ENCODE results near the gene GRK1. TPM values are rescaled to one million over a fixed set of nuclear protein-coding genes. Genes with fewer than 3 reads are reported as not detected.
"Not testable (repeated sequence)": the region's sequence is repeated elsewhere in the genome, so short reads cannot be mapped to it uniquely, and the experiment has no call there.

The GRK1 gene
- total RNA-seq (0.05 TPM), polyA plus RNA-seq (0.03 TPM)

DNA sequence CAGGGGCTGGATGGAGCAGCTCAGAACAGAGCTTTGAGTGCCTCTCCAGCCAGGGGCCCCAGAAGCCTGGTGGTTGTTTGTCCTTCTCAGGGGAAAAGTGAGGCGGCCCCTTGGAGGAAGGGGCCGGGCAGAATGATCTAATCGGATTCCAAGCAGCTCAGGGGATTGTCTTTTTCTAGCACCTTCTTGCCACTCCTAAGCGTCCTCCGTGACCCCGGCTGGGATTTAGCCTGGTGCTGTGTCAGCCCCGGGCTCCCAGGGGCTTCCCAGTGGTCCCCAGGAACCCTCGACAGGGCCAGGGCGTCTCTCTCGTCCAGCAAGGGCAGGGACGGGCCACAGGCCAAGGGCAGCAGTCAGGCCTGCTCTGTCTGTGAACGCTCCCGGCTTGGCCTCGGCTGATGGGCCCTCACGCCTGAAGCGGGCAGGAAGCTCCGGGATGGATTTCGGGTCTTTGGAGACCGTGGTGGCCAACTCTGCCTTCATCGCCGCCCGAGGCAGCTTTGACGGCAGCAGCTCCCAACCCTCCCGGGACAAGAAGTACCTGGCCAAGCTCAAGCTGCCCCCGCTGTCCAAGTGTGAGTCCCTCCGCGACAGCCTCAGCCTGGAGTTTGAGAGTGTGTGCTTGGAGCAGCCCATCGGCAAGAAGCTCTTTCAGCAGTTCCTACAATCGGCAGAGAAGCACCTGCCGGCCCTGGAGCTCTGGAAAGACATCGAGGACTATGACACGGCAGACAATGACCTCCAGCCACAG is at the start of gene GRK1:
Gene GRK1 (plus strand): TSS at position 269 of the 751 bp plus-strand sequence. CDS start 168 bp downstream, at position 437.
- H3K36me3 ChIP-seq (ENCODE audit: insufficient read depth): no peaks in the 10 kb centered on the region
- H3K4me1 ChIP-seq (ENCODE audit: insufficient read depth): no peaks in the 10 kb centered on the region
- WGBS: 76% methylated on average over 32 of the region's 32 CpGs
- no peak within 1 kb of the TSS for H3K4me3 ChIP-seq (ENCODE audit: low read depth, low read length)
- DNase-seq (ENCODE audit: extremely low spot score): no peak
- H3K27ac ChIP-seq (ENCODE audit: low read depth): no peak within 1 kb of the TSS

DNA sequence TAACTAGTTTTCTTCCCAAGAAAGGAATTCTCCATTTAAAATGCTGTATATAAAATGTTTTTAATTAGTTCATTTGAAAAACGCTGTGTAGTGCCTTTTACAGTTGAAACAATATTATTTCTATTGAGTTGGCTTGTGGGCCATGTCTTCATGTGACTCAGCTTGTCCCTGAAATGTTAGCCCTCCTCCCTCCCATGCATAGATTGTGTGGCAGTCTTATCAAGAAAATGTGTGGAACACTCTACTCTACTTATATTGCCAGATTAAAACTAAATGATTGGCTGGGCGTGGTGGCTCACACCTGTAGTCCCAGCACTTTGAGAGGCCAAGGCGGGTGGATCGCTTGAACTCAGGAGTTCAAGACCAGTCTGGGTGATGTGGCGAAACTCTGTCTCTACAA is 49.1 kb upstream of the GRK1 start:
- H3K4me3 ChIP-seq (ENCODE audit: low read depth, low read length): no peak overlapping the region
- H3K27ac ChIP-seq (ENCODE audit: low read depth): no peak overlapping the region
- WGBS: 96% methylated on average over 5 of the region's 5 CpGs
- H3K36me3 ChIP-seq (ENCODE audit: insufficient read depth): no peaks in the 10 kb centered on the region
- no peaks in the 10 kb centered on the region for H3K4me1 ChIP-seq (ENCODE audit: insufficient read depth)
- no peak for DNase-seq (ENCODE audit: extremely low spot score)

DNA sequence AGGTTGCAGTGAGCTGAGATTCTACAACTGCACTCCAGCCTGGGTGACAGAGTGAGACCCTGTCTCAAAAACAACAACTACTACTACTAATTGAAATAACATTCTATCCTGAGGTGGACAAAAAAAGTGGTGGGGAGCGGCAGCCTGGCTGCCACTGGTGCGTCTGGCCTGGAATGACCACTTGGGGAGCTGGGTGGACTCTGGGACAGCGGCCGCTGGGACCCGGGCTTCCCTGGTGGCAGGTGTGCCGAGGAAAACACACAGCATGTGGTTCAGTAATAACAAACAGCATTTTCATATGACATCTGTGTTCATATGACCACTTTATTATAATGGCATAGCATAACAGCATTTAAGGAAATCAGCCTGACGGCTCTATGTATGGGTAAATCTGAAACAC is 48.6 kb upstream of the GRK1 start:
- no peak overlapping the region for H3K27ac ChIP-seq (ENCODE audit: low read depth)
- no peaks in the 10 kb centered on the region for H3K36me3 ChIP-seq (ENCODE audit: insufficient read depth)
- no peak overlapping the region for H3K4me3 ChIP-seq (ENCODE audit: low read depth, low read length)
- H3K4me1 ChIP-seq (ENCODE audit: insufficient read depth): no peaks in the 10 kb centered on the region
- no peak for DNase-seq (ENCODE audit: extremely low spot score)
- 95% methylated on average over 7 of the region's 7 CpGs for WGBS

DNA sequence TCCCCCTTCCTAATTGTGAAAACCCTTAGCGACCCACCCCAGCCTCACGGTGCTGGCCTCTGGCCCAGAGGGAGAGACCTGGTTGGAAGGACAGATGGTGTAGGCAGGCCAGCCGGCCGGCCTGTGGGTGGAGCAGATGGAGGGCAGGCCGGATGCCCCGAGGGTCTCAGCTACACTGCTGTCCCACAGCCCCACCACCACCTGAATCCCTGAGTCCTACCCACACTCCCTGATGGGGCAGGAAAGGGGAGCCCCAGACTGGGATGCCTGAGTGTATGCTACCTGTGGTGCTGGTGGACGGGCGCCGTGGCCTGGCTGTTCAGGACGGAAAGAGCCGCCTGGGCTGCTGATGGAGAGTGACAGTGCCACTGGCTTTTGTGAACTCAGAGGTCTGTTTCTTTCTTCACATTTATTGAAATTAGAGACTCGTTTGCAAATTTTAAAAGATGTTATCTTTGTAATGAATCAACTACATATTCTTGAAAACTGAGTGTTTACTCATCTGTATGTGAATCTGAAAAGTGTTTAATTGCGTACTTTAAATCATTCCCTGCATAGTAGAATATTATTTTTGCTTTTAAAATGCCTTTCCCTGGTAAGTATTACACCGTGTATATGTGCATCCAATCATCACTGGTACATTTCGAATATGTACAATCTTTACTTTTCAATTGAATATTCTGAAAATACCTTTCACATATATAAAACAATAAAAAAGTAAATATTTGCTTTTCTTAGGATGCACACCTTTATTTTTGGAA is 46.8 kb upstream of the GRK1 start:
- DNase-seq (ENCODE audit: extremely low spot score): no peak
- H3K4me3 ChIP-seq (ENCODE audit: low read depth, low read length): no peak overlapping the region
- H3K4me1 ChIP-seq (ENCODE audit: insufficient read depth): no peaks in the 10 kb centered on the region
- H3K27ac ChIP-seq (ENCODE audit: low read depth): no peak overlapping the region
- WGBS: 79% methylated on average over 15 of the region's 15 CpGs
- H3K36me3 ChIP-seq (ENCODE audit: insufficient read depth): no peaks in the 10 kb centered on the region

DNA sequence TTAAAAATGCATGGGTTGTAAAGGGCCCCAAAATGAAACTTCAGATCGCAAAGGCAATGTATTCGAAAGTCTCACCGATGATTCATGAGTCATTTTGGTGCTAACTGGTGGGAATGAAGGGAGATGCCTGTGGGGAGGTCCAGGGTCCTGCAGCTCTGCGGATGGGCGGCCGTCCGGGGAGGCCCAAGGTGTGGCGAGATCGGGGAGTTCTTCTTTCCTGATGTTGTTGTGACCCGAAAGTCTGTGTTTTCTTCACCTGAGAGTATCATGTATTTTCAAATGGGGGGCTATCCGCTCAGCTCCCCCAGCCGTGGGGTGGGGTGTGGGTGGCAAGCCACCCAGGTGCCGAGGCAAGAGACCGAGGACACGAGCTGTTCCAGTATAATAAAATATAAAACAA is 46.0 kb upstream of the GRK1 start:
- WGBS: 97% methylated on average over 15 of the region's 15 CpGs

DNA sequence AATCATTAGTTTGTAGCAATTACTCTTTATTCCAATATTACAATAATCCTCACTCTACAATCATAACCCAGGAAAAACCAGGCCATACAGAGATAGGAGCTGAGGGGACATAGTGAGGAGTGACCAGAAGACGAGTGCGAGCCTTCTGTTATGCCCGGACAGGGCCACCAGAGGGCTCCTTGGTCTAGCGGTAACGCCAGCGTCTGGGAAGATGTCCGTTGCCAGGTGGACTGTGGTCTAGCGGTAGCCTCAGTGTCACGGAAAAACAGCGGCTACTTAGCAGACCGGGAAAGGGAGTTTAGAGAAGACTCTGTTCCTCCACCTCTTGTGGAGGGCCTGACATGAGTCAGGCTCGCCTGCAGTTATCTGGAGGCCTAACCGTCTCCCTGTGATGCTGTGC is 45.5 kb upstream of the GRK1 start:
- not testable (repeated sequence) for H3K27ac ChIP-seq (ENCODE audit: low read depth); H3K4me3 ChIP-seq (ENCODE audit: low read depth, low read length); H3K36me3 ChIP-seq (ENCODE audit: insufficient read depth); DNase-seq (ENCODE audit: extremely low spot score); H3K4me1 ChIP-seq (ENCODE audit: insufficient read depth)
- WGBS: 82% methylated on average over 13 of the region's 13 CpGs

More for the DNA sequence above, 46.0 kb upstream of the GRK1 start:
- Histone ChIP-seq H3K27ac (ENCODE audit: low read depth) (no peak overlapping the region), H3K36me3 (ENCODE audit: insufficient read depth) (no peaks in the 10 kb centered on the region), H3K4me1 (ENCODE audit: insufficient read depth) (no peaks in the 10 kb centered on the region), H3K4me3 (ENCODE audit: low read depth, low read length) (no peak overlapping the region)
- DNase-seq (ENCODE audit: extremely low spot score): no peak

DNA sequence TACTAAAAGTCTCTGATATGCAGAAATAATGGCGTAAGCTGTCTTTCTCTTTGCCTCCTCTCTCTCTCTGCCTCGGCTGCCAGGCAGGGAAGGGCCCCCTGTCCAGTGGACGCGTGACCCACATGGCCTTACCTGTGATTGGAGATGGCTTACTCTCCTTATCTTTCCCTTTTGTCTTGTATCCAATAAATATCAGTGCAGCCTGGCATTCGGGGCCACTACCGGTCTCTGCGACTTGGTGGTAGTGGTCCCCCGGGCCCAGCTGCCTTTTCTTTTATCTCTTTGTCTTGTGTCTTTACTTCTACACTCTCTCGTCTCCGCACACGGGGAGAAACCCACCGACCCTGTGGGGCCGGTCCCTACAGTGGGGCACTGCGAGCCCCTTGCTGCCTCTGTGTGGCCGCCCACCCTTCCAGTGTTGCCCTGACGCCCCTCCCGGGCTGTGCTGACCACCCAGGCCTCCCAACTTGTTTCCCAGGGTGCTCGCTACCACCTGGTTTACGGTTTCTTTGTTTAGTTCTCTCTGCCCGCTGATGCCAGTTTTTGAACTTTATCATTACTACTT is 45.0 kb upstream of the GRK1 start:
- not testable (repeated sequence) for H3K27ac ChIP-seq (ENCODE audit: low read depth); H3K36me3 ChIP-seq (ENCODE audit: insufficient read depth); DNase-seq (ENCODE audit: extremely low spot score); H3K4me3 ChIP-seq (ENCODE audit: low read depth, low read length); H3K4me1 ChIP-seq (ENCODE audit: insufficient read depth)
- 94% methylated on average over 20 of the region's 20 CpGs for WGBS

DNA sequence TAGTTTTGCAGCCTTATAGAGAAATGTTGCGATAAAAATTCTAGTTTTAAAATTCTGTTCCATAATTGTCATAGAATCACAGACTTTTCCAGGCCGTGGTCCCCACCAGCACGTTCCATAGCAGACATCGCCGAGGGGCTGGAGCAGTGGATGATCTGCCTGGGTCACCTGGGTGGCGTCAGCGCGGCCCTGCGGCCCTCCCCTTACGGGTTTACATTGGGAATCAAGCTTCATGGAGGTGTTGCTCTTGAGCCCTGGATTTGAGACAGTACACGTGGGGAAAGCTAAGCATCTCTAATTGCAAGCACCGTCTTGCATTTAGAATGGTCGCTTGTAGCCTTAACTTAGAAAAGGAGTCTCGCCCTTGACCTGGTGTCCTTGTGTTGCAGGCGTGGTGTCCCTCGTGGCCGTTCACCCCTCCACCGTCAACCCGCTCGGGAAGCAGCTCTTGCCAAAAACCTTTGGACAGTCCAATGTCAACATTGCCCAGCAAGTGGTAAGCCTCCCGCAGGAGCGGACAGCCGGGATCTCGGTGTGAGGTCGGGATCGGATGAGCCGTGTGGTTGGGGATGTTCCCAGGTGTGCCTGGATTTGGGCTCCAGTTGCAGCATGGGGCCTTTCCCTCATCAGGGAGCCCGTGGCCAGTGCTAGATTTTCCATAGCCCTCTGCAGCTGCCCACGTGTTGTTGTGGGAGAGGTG is 44.1 kb upstream of the GRK1 start:
- no peaks in the 10 kb centered on the region for H3K4me1 ChIP-seq (ENCODE audit: insufficient read depth)
- H3K4me3 ChIP-seq (ENCODE audit: low read depth, low read length): no peak overlapping the region
- H3K36me3 ChIP-seq (ENCODE audit: insufficient read depth): no peaks in the 10 kb centered on the region
- H3K27ac ChIP-seq (ENCODE audit: low read depth): no peak overlapping the region
- 93% methylated on average over 29 of the region's 29 CpGs for WGBS
- DNase-seq (ENCODE audit: extremely low spot score): no peak

DNA sequence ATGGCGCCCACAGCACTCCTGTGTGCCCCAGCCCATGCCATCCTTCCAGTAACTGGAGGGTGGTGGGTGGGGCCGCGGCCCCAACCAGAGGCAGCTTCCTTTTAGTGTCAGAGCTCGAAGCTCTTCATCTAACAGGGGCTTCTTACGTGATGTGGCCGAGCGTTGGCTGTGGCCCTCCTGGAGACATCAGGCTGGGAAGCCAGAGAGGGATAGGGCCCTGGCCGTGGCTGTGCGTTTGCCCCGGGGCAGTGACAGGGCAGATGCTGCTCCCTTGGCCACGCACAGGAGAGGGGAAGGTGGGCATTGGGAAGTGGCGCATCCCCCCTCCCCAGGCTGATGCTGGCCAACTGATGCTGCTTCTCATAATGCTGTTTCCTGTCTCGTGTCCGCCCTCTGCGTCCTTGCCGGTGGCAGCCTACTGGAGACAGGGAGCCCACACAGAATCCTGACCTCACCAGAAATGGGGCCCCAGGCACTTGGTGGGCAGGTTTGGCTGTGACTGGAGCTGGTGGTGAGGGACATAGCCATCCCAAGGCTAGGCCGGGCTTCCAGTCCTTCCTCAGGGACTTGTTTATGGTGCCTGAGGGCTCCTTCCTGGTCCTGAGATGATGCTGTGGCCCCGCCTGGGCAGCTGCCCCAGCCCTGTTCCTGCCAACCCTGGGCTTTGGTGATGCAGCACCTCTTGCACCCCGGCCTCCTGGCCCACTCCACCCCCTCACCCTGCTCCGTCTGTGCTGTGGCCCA is 43.4 kb upstream of the GRK1 start:
- Histone ChIP-seq H3K36me3 (ENCODE audit: insufficient read depth) (no peaks in the 10 kb centered on the region), H3K4me1 (ENCODE audit: insufficient read depth) (no peaks in the 10 kb centered on the region), H3K27ac (ENCODE audit: low read depth) (no peak overlapping the region), H3K4me3 (ENCODE audit: low read depth, low read length) (no peak overlapping the region)
- no peak for DNase-seq (ENCODE audit: extremely low spot score)
- 95% methylated on average over 20 of the region's 20 CpGs for WGBS

DNA sequence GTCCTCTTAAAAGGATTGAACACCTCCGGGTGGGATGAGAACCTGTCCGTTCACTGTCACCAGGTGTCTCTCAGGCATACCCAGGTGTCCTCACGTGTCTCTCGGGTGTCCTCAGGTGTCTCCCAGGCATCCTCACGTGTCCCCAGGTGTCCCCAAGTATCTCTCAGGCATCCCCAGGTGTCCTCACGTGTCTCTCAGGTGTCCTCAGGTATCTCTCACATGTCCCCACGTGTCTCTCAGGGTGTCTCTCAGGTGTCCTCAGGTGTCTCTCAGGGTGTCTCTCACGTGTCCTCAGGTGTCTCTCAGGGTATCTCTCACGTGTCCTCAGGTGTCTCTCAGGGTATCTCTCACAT is 42.8 kb upstream of the GRK1 start:
- no peak for DNase-seq (ENCODE audit: extremely low spot score)
- H3K4me1 ChIP-seq (ENCODE audit: insufficient read depth): no peaks in the 10 kb centered on the region
- 97% methylated on average over 9 of the region's 9 CpGs for WGBS
- no peaks in the 10 kb centered on the region for H3K36me3 ChIP-seq (ENCODE audit: insufficient read depth)
- H3K27ac ChIP-seq (ENCODE audit: low read depth): no peak overlapping the region
- no peak overlapping the region for H3K4me3 ChIP-seq (ENCODE audit: low read depth, low read length)

DNA sequence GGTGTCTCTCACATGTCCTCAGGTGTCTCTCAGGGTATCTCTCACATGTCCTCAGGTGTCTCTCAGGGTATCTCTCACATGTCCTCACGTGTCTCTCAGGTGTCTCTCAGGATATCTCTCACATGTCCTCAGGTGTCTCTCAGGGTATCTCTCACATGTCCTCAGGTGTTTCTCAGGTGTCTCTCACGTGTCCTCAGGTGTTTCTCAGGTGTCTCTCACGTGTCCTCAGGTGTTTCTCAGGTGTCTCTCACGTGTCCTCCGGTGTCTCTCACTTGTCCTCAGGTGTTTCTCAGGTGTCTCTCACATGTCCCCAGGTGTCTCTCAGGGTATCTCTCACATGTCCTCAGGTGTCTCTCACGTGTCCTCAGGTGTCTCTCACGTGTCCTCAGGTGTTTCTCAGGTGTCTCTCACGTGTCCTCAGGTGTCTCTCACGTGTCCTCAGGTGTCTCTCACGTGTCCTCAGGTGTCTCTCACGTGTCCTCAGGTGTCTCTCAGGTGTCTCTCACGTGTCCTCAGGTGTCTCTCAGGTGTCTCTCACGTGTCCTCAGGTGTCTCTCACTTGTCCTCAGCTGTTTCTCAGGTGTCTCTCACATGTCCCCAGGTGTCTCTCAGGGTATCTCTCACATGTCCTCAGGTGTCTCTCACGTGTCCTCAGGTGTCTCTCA is 42.2 kb upstream of the GRK1 start:
- H3K27ac ChIP-seq (ENCODE audit: low read depth); H3K36me3 ChIP-seq (ENCODE audit: insufficient read depth); H3K4me1 ChIP-seq (ENCODE audit: insufficient read depth); H3K4me3 ChIP-seq (ENCODE audit: low read depth, low read length); DNase-seq (ENCODE audit: extremely low spot score): not testable (repeated sequence)
- 94% methylated on average over 14 of the region's 14 CpGs for WGBS

DNA sequence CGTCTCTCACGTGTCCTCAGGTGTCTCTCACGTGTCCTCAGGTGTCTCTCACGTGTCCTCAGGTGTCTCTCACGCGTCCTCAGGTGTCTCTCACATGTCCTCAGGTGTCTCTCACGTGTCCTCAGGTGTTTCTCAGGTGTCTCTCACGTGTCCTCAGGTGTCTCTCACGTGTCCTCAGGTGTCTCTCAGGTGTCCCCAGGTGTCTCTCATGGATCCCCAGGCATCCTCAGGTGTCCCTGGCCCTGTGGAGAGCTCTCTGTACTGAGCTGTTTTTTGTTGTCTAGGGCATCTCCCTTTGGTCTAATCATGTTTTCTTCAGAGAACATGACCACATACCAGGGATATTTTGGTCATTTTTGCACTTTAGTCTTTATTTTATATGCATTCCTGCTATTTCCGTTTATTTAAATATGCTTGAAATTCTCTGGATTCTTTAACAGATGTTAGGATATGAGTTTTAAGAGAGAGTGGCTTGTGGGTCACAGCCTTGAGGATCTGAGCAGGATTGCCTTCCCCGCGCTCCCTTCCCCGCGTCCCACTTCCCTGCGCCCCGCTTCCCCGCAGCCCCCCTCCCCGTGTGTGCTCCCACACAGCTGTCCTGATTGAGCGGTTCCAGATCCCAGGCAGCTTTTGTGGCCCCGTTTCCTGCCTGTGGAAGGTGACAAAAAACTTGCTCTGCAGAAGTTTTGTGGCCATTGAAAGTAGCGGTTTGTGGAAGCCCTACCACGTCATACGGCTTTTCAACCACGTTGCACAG is 40.9 kb upstream of the GRK1 start:
- Histone ChIP-seq H3K27ac (ENCODE audit: low read depth) (no peak overlapping the region), H3K4me3 (ENCODE audit: low read depth, low read length) (no peak overlapping the region), H3K36me3 (ENCODE audit: insufficient read depth) (no peaks in the 10 kb centered on the region), H3K4me1 (ENCODE audit: insufficient read depth) (no peaks in the 10 kb centered on the region)
- WGBS: 70% methylated on average over 24 of the region's 24 CpGs
- no peak for DNase-seq (ENCODE audit: extremely low spot score)

Measured in urinary bladder (tissue), 4 donors.